SH-SY5Y (cell line): ENCODE results near the gene MIX23.

Experiments
- GATA2 ChIP-seq: IDR thresholded peaks from 2 replicates; pipeline ENCODE4 v1.6.1; 2011; ENCODE audit warnings: mild to moderate bottlenecking, low read depth, low read length
- GATA3 ChIP-seq: IDR thresholded peaks from 2 replicates; pipeline ENCODE4 v1.6.1; 2011; ENCODE audit warnings: low read depth, mild to moderate bottlenecking, low read length, moderate library complexity

Gene MIX23

DNA sequence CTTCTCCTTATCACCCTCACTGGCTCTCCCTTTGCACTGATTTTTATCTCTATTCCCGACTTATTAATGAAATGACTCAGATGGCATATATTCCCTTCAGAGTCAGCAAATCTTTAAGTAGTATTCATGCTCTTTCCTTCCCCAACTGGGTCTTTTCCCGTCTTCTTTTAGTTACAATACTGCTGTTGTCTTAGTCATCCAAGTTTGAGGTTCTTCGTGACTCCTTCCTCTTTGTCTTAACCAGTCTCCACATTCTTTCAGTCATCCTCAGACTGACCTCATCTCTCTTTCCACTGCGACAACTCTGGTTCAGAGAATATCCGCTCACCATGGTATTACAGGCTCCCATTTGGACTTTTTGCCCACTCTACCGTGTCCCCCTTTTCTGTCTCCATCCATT is 20.5 kb upstream of the MIX23 start:
- TF ChIP-seq GATA2 (no peak), GATA3 (no peak)

DNA sequence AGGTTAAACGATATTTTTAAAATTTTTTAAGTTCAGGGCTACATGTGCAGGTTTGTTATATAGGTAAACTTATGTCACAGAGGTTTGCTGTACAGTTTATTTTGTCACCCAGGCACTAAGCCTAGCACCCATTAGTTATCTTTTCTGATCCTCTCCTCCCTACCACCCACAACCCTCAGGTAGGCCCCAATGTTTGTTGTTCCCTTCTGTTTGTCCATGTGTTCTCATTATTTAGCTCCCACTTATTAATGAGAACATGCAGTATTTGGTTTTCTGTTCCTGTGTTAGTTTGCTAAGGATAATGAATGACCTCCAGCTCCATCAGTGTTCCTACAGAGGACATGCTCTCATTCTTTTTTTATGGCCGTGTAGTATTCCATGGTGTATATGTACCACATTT is 15.9 kb upstream of the MIX23 start:
- TF ChIP-seq GATA2 (no peak), GATA3 (no peak)

DNA sequence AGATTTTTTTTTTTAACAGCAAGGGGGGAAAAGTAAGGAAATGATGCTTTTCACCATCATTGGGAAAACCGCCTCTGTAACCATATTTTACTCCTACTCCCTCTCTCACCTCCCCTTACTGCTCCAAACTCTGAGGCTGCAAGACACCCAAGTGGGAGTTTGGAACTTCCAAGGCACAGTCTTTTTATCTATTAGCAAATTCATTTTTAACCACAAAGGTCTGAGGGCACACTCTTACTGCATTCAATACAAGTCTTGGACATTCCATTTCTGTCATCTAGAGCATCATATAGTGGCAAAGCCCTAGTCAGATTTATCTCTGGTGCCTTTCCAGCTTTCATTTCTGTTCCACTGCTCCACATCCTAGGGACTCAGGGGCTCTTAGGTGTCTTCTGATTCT is 14.2 kb upstream of the MIX23 start:
- TF ChIP-seq GATA2 (no peak), GATA3 (no peak)

DNA sequence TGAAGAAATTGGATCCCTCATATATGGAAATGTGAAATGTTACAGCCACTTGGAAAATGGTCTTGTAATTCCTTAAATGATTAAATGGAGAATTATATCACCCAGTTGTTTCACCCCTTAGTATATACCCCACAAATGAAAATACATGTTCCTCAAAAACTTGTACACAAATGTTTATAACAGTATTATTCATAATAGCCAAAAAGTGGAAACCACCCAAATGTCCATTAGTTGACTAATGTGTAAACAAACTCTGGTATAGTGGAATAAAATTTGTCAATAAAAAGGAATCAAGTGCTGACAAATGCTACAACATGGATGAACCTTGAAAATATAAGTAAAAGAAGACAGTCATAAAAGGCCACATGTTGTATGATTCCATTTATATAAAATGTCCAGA is 13.5 kb upstream of the MIX23 start:
- TF ChIP-seq GATA3: no peak
- no peak for TF ChIP-seq GATA2

DNA sequence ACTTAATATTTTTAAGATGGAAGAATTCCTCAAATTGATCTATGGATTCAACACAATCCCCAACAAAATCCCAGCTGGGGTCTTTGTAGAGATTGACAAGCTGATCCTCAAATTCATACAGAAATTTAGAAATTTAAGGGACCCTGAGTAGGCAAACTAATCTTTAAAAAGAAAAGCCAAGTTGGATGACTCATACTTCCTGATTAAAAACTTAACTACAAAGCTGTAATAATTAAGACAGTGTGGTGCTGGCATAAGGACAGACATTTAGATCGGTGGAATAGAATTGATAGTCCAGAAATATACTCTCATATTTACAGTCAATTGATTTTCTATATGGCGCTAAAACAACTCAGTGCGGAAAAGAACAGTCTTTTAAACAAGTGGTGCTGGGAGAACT is 12.6 kb upstream of the MIX23 start:
- TF ChIP-seq GATA3 (no peak), GATA2 (no peak)

DNA sequence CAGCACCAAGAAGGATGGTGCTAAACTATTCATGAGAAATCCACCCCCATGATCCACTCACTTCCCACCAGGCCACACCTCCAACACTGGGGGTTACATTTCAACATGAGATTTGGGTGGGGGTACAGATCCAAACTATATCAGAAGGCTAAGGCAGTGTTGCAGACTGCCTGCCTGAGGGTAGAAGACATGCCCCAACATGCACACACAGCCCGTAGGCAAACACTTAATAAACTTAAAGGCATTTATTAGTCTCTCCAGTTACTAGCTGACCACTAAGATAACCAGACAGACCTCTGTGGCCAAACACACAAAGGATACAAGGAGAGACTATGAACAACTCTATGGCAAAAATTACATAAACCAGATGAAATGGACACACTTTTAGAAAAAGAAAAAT is 11.1 kb upstream of the MIX23 start:
- TF ChIP-seq GATA2 (no peak), GATA3 (no peak)

DNA sequence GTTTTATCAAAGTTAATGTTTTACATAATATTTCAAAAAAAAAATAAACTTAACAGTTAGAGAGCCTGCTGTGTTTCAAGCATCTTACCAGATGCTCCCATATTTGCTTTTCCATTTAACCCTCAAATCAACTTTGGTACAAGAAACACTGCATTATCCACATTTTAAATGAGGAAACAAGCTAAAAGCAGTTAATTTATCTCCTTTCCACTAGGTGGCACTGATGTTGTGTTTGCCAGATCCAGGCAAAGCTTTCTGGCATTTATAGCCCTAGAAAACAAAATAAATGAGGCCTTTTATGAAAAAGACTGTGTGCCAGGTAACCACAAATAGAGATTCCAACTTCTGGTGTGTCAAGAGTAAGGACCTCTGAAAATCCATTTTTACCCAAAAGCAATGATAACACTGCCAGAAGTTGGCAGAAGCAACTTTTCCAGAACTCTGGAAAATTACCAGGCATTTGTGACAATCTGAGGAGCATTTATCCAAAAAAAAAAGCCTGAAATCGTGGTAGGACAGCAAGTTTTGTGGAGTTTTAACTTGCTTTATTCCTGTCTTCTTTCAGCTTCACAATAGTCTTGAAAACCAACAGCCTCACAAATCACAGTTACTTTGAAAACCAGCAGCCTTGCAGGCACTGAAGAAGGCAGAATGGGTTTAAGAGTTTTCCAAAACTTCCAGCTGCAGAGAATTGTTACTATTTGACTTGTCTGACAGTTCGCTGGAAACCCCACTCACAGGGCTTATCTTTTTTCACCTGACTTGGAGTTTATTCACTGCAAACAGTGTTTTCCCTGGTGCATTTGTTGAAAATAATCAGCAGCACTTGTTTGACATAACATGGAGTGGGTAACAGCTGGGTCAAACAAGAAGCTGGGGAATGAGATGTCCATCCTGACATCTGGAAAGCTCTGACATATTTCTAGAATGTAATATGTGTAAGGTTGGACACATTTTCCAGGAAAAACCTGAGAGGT is 10.1 kb upstream of the MIX23 start:
- TF ChIP-seq GATA3: no peak
- no peak for TF ChIP-seq GATA2

DNA sequence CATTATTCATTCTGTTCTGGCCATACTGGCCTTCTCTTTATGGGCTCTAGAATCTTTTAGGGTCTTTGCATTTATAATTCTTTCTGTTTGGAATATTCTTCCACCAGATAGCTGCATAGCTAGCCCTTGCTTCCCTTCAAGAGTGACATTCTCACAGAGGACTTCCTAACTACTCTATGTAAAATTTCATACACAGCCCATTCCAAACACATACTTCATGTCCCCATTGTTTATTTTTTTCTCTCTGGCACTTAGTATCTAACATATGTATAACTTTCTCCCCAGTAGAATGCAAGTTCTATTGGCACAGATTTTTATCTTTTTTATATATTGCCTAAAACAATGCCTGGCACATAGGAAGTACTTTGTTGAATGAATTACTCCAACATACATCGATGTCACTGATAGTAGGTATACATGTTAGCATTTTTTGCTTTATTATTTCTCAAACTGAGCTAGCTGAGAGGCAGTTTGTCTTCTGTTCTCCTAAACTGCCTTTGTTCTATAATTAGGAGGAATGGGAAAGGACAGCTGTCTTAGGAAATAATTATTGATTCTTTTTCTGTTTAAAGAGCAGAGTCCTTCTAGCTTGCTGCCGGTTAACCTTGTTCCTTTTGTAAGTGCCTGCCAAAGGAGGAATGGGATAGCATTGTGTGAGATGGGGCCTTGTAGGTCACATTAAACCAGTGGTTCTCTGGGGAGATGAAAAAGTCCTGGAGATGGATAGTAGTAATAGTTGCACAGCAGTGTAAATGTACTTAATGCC is 8.8 kb upstream of the MIX23 start:
- TF ChIP-seq GATA3 (no peak), GATA2 (no peak)

DNA sequence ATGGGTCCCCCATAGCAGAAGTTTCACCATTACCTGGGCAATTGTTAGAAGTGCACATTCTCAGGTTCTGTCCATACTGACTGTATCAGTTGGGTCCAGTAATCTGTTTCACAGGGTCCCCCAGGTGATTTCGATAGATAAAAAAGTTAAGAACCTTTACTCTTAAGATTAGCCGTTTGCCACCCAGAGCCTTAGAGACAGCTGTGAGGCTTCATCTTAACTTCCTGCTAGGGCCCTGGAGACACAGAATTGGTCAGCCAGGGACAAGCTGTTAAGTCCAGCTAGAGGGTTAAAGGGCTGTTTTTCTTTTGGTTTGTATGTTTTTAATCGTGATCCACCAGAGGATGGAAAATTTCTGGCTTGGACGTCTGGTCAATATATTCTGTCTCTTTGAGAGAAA is 7.6 kb upstream of the MIX23 start:
- TF ChIP-seq GATA2: no peak
- TF ChIP-seq GATA3: no peak

DNA sequence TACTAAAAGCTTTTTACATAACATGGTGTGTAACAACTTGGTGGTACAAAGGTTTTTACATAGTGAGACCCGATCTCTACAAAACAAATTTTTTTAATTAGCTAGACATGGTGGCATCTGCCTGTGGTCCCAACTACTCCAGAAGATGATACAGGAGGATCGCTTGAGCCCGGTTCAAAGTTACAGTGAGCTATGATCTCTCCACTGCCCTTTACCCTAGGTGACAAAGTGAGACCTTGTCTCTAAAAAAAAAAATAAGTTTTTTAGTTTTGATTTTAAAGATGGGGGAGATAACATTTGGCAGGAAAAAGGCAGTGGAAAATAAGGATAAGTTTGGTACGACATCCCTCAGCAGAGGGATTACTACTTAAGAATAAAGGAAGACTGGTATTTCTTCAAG is 6.9 kb upstream of the MIX23 start:
- TF ChIP-seq GATA2: no peak
- TF ChIP-seq GATA3: no peak

DNA sequence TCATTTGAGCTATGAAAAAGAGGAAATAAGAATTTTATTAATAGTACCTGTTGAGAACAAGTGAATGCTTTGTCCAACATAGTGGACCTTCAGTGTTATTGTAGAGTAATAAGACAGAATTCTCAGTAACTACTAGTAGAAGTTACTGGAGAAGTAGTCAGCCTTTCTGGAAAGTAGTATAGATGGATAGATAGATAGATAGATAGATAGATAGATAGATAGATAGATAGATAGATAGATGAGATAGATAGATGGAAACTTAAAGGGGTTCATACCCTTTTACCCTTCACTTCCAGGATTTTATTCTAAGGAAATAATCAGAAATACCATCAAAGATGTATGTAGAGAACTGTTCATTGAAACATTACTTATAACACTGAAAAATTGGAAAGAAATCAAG is 6.2 kb upstream of the MIX23 start:
- TF ChIP-seq GATA2 (no peak), GATA3 (no peak)

DNA sequence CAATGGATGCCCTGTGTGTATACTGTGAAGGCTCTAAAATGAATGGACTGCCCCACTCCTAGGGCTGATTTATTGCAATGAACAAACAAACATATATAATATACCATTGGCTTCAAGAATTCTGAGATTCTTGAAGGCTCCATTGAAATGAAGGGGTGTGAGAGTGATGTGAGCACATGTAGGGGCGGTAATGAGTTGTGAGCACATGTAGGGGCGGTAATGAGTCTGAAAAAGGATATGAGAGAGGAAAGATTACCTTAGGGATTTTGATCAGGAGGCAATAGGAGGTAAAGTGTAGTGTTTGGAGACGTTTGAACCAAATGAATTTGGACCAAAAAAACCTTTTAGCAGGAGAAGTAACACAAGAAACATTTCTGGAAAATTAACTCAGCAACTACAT is 4.7 kb upstream of the MIX23 start:
- no peak for TF ChIP-seq GATA2
- TF ChIP-seq GATA3: no peak

DNA sequence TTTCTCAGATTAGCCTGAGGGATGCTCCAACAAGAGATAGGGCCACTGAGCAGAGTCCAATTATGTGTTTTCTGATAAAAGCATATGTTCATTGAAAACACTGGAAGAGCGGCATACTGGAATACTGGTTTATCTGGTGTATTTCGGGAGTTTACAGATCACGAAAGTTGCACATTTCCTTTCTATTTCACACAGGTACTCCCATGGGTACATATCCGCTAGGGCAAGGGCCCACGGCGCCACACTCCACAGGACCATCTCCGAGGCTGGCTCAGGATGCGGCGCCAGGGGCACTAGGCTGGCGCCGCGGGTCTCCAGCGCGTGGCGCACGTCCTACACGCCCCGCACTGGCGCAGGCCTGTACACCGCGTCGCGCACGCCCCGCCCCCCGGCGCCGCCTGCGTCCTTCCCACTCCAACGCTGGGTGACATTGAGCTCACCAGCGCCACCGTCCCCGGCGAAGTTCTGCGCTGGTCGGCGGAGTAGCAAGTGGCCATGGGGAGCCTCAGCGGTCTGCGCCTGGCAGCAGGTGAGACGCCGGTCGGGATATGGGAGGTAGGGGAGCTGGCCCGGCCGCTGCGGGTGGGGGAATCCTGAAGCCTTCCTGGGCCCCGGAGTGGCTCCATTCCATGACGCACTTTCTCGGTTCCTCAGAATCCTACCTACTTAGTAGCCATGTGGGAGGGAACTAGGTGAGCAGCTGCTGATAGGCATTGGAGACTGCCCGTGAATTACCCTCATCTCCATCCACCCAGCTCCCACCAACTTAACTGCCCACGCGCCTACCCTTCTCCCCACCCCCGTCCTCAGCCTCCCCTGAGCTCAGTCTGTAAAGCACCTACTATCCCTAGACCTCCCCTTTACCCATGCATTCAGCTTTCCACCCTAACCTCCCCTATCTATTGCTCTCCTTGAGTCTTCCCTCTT is 1.0 kb upstream of the MIX23 start, which contains the start of gene FAM162A:
TSS of gene FAM162A (plus strand) at position 412 of the 927 bp plus-strand sequence. CDS start at position 496, 84 bp downstream.
- no peak for TF ChIP-seq GATA3

DNA sequence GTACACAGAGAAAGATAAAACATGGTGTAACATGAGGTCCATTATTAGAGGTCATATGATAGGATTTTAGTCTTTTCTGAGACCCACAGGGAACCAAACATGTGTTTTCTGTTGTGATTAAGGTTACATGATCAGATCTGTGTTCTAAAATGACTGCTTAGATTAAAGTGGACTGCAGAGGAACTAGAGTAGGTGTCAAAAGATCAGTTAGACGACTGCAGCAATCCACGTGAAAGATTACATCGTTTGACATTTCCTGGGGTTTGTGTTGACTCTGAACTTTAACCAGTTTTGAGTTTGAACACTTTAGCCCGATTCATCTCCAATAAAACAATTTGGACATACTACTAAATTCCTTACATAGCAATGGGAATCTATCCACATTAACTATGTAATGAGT is 5.1 kb downstream of the MIX23 start:
- no peak for TF ChIP-seq GATA3
- TF ChIP-seq GATA2: no peak

DNA sequence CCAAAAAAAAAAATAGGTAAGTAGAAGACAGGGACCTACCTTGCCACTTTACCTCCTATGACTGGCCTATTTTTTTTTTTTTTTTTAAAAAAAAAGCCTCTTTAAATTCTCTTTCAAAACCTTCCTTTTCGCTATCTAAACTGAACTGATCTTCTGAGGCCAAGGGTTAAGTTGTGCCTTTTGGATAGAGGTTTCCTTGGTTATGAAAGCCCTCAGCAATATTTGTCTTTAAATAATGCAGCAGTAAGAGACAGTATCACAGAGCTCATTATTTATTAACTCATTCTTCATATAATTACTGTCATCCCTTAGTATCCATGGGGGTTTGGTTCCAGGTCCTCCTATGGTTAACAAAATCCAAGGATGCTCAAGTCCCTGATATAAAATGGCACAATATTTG is 9.0 kb downstream of the MIX23 start:
- no peak for TF ChIP-seq GATA2
- no peak for TF ChIP-seq GATA3
